ENCODE measurements around the gene LIN9. TPM values are rescaled to one million over a fixed set of nuclear protein-coding genes. Genes with fewer than 3 reads are reported as not detected.

LIN9 gene
- total and polyA plus RNA-seq, 2 experiments from 2014 or later, result 11.8 to 16.9 TPM

- peaks cover 28% of the 10 kb centered on the region for H3K36me3 Mint-ChIP-seq (ENCODE audit: low read depth)
- Histone ChIP-seq H3K27me3 (ENCODE audit: insufficient read depth) (no peaks in the 10 kb centered on the region), H3K4me1 (ENCODE audit: insufficient read depth) (no peaks in the 10 kb centered on the region), H3K27ac (ENCODE audit: low read depth) (no peak overlapping the region), H3K4me2 (no peak overlapping the region), H2AFZ (no peak overlapping the region), H3K9me2 (ENCODE audit: insufficient read depth) (no peaks in the 10 kb centered on the region), H4K20me1 (replicated peaks; ENCODE audit: insufficient read depth) (0 out of 2 replicates have a peak, but pooled peaks cover 4% of the 10 kb centered on the region), H3K36me3 (ENCODE audit: insufficient read depth) (peaks cover 7% of the 10 kb centered on the region; the same call in 1 of the 2 replicates), H3F3A (replicated peaks; ENCODE audit: low read depth) (no peaks in the 10 kb centered on the region), H3K79me2 (replicated peaks; ENCODE audit: insufficient read depth) (no peaks in the 10 kb centered on the region), H3K4me3 (no peak overlapping the region)
- TF ChIP-seq REST (IDR thresholded peaks at IDR 0.05; ENCODE audit: unreplicated experiment) (no peak), CREB1 (CRISPR knock-in tag; IDR thresholded peaks at IDR 0.05; ENCODE audit: low read depth) (no peak), ZNF331 (CRISPR knock-in tag; IDR thresholded peaks at IDR 0.05; ENCODE audit: low read depth) (no peak), CTCF (conservative IDR thresholded peaks at IDR 0.05; ENCODE audit: low read depth in 2 of 2) (no peak), JUNB (IDR thresholded peaks at IDR 0.05; ENCODE audit: unreplicated experiment) (no peak), ETS1 (IDR thresholded peaks at IDR 0.05) (no peak), STAT1 (IDR thresholded peaks at IDR 0.05; ENCODE audit: unreplicated experiment) (no peak), EZH2phosphoT487 (IDR thresholded peaks at IDR 0.05; ENCODE audit: unreplicated experiment) (no peak), POLR2AphosphoS5 (IDR thresholded peaks at IDR 0.05; ENCODE audit: low read depth) (no peak), EZH2 (IDR thresholded peaks at IDR 0.05; ENCODE audit: low read depth, unreplicated experiment) (no peak), ZNF114 (CRISPR knock-in tag; IDR thresholded peaks at IDR 0.05) (no peak), ZNF462 (CRISPR knock-in tag; IDR thresholded peaks at IDR 0.05) (no peak)
- H3K27ac Mint-ChIP-seq, result no peak overlapping the region
- H3K27me3 Mint-ChIP-seq (ENCODE audit: insufficient read depth, low read depth, poor library complexity), result no peaks in the 10 kb centered on the region
- ATAC-seq, result no peak
- no peak overlapping the region for H3K4me3 Mint-ChIP-seq
- DNase-seq (ENCODE audit: low spot score), result no peak
- no peaks in the 10 kb centered on the region for H3K9me3 Mint-ChIP-seq
- no peaks in the 10 kb centered on the region for H3K4me1 Mint-ChIP-seq
Observed at GRCh38 chr1:226276987-226277386, 32.0 kb downstream of the LIN9 start.

All from GM23338 (cell line).